ENCODE results near the gene ARMH3. TPM values are rescaled to one million over a fixed set of nuclear protein-coding genes. Genes with fewer than 3 reads are reported as not detected.

Gene ARMH3
- total RNA-seq, 1 experiment from 2014 or later: 9.7 TPM

DNA sequence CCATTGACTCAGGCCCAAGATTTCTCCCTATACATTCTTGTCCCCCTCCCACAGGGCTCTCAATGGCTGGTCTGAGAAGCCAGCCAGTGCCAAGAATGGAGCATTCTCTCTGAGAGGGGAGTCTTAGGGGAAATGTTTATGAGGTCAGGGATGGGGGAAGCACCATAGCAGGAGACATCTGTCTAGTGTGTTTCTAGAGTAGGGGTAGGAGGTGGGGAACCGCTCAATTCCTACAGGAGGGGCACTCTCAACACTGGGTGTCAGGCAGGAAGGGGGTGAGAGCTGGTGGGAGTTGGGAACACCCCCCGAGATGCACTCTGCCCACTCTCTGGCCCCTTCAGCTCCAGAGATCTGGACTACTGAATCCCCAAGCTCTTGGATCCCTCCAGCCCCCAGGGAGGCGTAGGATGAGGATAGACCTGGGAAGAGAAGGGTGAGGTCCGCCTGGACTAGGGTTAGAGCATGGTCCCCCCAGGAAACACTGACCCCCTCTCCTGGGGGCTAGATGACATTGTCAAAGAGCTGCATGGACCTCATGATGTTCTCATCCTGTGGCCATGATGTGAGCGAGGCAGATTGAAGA, 229.0 kb downstream of the ARMH3 start:
- Histone ChIP-seq H3K9ac (ENCODE audit: low read length) (no peak overlapping the region), H3K27me3 (ENCODE audit: low read length) (no peaks in the 10 kb centered on the region), H3K36me3 (ENCODE audit: low read depth, low read length) (no peaks in the 10 kb centered on the region), H3K79me2 (ENCODE audit: low read length) (no peaks in the 10 kb centered on the region), H3K4me1 (ENCODE audit: insufficient read depth, low read length) (peaks cover 12% of the 10 kb centered on the region), H3K27ac (ENCODE audit: low read length) (no peak overlapping the region), H3F3A (ENCODE audit: low read length, unreplicated experiment) (no peaks in the 10 kb centered on the region), H3K9me3 (ENCODE audit: low read length) (no peaks in the 10 kb centered on the region), H3K4me2 (ENCODE audit: low read length) (no peak overlapping the region), H2AFZ (ENCODE audit: low read length) (no peak overlapping the region), H4K20me1 (ENCODE audit: low read length) (no peaks in the 10 kb centered on the region), H3K4me3 (ENCODE audit: low read length) (no peak overlapping the region), H3K9me2 (replicated peaks; ENCODE audit: low read length) (no peaks in the 10 kb centered on the region)
- BruUV-seq (replicated peaks): no TSS peak
- no peak for TF ChIP-seq EZH2 (IDR thresholded peaks at IDR 0.05; ENCODE audit: low read length, unreplicated experiment)
- no peak for TF ChIP-seq EZH2phosphoT487 (IDR thresholded peaks at IDR 0.05; ENCODE audit: borderline replicate concordance, low read length)
- TF ChIP-seq, protein P1, sequence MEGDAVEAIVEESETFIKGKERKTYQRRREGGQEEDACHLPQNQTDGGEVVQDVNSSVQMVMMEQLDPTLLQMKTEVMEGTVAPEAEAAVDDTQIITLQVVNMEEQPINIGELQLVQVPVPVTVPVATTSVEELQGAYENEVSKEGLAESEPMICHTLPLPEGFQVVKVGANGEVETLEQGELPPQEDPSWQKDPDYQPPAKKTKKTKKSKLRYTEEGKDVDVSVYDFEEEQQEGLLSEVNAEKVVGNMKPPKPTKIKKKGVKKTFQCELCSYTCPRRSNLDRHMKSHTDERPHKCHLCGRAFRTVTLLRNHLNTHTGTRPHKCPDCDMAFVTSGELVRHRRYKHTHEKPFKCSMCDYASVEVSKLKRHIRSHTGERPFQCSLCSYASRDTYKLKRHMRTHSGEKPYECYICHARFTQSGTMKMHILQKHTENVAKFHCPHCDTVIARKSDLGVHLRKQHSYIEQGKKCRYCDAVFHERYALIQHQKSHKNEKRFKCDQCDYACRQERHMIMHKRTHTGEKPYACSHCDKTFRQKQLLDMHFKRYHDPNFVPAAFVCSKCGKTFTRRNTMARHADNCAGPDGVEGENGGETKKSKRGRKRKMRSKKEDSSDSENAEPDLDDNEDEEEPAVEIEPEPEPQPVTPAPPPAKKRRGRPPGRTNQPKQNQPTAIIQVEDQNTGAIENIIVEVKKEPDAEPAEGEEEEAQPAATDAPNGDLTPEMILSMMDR (conservative IDR thresholded peaks at IDR 0.05; ENCODE audit: low read depth, low read length): no peak
- intact Hi-C loops (cut with micrococcal nuclease): no loop called here
- ChIA-PET POLR2A (ENCODE audit: unreplicated experiment) (no interaction called here), CTCF (no interaction called here)
- DNase-seq: no peak
- ATAC-seq: no peak

- H3K27ac ChIP-seq (ENCODE audit: low read length): no peak overlapping the region
- H3K9ac ChIP-seq (ENCODE audit: low read length): no peak overlapping the region
- no peaks in the 10 kb centered on the region for H3K9me3 ChIP-seq (ENCODE audit: low read length)
- H3K36me3 ChIP-seq (ENCODE audit: low read depth, low read length): no peaks in the 10 kb centered on the region
- DNase-seq: no peak
- H2AFZ ChIP-seq (ENCODE audit: low read length): no peak overlapping the region
- no peaks in the 10 kb centered on the region for H3F3A ChIP-seq (ENCODE audit: low read length, unreplicated experiment)
- no peak for ATAC-seq
- intact Hi-C loops (cut with micrococcal nuclease): no loop called here
- H3K4me2 ChIP-seq (ENCODE audit: low read length): no peak overlapping the region
- ChIA-PET CTCF (no interaction called here), POLR2A (ENCODE audit: unreplicated experiment) (no interaction called here)
- H3K4me1 ChIP-seq (ENCODE audit: insufficient read depth, low read length): peaks cover 2% of the 10 kb centered on the region; the same call in 1 of the 2 replicates
- no peaks in the 10 kb centered on the region for H3K79me2 ChIP-seq (ENCODE audit: low read length)
- no peaks in the 10 kb centered on the region for H4K20me1 ChIP-seq (ENCODE audit: low read length)
- no peaks in the 10 kb centered on the region for H3K9me2 ChIP-seq (replicated peaks; ENCODE audit: low read length)
- TF ChIP-seq, protein P1 (conservative IDR thresholded peaks at IDR 0.05; ENCODE audit: low read depth, low read length): no peak
- TF ChIP-seq EZH2 (IDR thresholded peaks at IDR 0.05; ENCODE audit: low read length, unreplicated experiment): no peak
- no peak for TF ChIP-seq EZH2phosphoT487 (IDR thresholded peaks at IDR 0.05; ENCODE audit: borderline replicate concordance, low read length)
- H3K4me3 ChIP-seq (ENCODE audit: low read length): no peak overlapping the region
- no TSS peak for BruUV-seq (replicated peaks)
- H3K27me3 ChIP-seq (ENCODE audit: low read length): no peaks in the 10 kb centered on the region
Observed at GRCh38 chr10:101824736-101825135, 231.2 kb downstream of the ARMH3 start.

GRCh38 chr10:101818872-101819633, 236.9 kb downstream of the ARMH3 start:
- Histone ChIP-seq H4K20me1 (ENCODE audit: low read length) (peaks cover 33% of the 10 kb centered on the region), H3K79me2 (ENCODE audit: low read length) (peaks cover 42% of the 10 kb centered on the region), H3K9me2 (replicated peaks; ENCODE audit: low read length) (no peaks in the 10 kb centered on the region), H3K4me2 (ENCODE audit: low read length) (peak overlapping the region; percentile 94), H3F3A (ENCODE audit: low read length, unreplicated experiment) (no peaks in the 10 kb centered on the region), H3K4me3 (ENCODE audit: low read length) (peak overlapping the region; percentile 99), H3K4me1 (ENCODE audit: insufficient read depth, low read length) (peaks cover 21% of the 10 kb centered on the region), H3K9me3 (ENCODE audit: low read length) (no peaks in the 10 kb centered on the region), H3K27ac (ENCODE audit: low read length) (peak overlapping the region; percentile 50), H2AFZ (ENCODE audit: low read length) (peak overlapping the region; percentile 90), H3K9ac (ENCODE audit: low read length) (peak overlapping the region; percentile 54), H3K27me3 (ENCODE audit: low read length) (no peaks in the 10 kb centered on the region), H3K36me3 (ENCODE audit: low read depth, low read length) (no peaks in the 10 kb centered on the region)
- ATAC-seq (peak; percentile 39), DNase-seq (peak; percentile 14)
- ChIA-PET POLR2A (ENCODE audit: unreplicated experiment) (no interaction called here), CTCF (interaction anchor here (1.5 kb wide), 1 partner anchor 38 kb away, joined by 4 read pairs; no protein-coding TSS in a partner anchor)
- TF ChIP-seq EZH2 (IDR thresholded peaks at IDR 0.05; ENCODE audit: low read length, unreplicated experiment) (no peak), EZH2phosphoT487 (IDR thresholded peaks at IDR 0.05; ENCODE audit: borderline replicate concordance, low read length) (no peak)
- TF ChIP-seq, protein P1 (conservative IDR thresholded peaks at IDR 0.05; ENCODE audit: low read depth, low read length): no peak
- intact Hi-C loops (cut with micrococcal nuclease): loop anchor here (1.0 kb wide), 1 partner anchor 11 kb away; no protein-coding TSS in a partner anchor
- BruUV-seq (replicated peaks): TSS peak; percentile 51

Data from PC-3 (cell line).